Measurements from ENCODE around the gene LRRC58. TPM values are rescaled to one million over a fixed set of nuclear protein-coding genes. Genes with fewer than 3 reads are reported as not detected.
A peak's percentile ranks its signal among the peaks of the same experiment; 100 is the strongest.

Gene LRRC58
- total and polyA plus RNA-seq, 2 of the 13 experiments (the other 11 are each of a cell fraction or from before 2014, with no cell fraction given): 9.7 to 17.3 TPM

GRCh38 chr3:120274739-120275167 lies 74.4 kb downstream of the LRRC58 start (continued):
- TF ChIP-seq, protein P1, sequence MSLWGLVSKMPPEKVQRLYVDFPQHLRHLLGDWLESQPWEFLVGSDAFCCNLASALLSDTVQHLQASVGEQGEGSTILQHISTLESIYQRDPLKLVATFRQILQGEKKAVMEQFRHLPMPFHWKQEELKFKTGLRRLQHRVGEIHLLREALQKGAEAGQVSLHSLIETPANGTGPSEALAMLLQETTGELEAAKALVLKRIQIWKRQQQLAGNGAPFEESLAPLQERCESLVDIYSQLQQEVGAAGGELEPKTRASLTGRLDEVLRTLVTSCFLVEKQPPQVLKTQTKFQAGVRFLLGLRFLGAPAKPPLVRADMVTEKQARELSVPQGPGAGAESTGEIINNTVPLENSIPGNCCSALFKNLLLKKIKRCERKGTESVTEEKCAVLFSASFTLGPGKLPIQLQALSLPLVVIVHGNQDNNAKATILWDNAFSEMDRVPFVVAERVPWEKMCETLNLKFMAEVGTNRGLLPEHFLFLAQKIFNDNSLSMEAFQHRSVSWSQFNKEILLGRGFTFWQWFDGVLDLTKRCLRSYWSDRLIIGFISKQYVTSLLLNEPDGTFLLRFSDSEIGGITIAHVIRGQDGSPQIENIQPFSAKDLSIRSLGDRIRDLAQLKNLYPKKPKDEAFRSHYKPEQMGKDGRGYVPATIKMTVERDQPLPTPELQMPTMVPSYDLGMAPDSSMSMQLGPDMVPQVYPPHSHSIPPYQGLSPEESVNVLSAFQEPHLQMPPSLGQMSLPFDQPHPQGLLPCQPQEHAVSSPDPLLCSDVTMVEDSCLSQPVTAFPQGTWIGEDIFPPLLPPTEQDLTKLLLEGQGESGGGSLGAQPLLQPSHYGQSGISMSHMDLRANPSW (CRISPR knock-in tag; IDR thresholded peaks at IDR 0.05; ENCODE audit: borderline replicate concordance): peak; percentile 48; the same call in 1 of the 2 replicates
- no peak for TF ChIP-seq HMGA1 (CRISPR knock-in tag; conservative IDR thresholded peaks at IDR 0.05)
- TF ChIP-seq GLI4 (CRISPR knock-in tag; IDR thresholded peaks at IDR 0.05; ENCODE audit: borderline replicate concordance): no peak
- TF ChIP-seq ZNF17 (CRISPR knock-in tag; IDR thresholded peaks at IDR 0.05): no peak
- no peak for TF ChIP-seq ZNF33B (CRISPR knock-in tag; IDR thresholded peaks at IDR 0.05)
- peak; percentile 55; the same call in 1 of the 2 replicates for TF ChIP-seq ZNF747 (CRISPR knock-in tag; IDR thresholded peaks at IDR 0.05; ENCODE audit: borderline replicate concordance)
- TF ChIP-seq ZNF350 (CRISPR knock-in tag; IDR thresholded peaks at IDR 0.05; ENCODE audit: borderline replicate concordance, low read depth): peak; percentile 80; the same call in 1 of the 2 replicates
- TF ChIP-seq ZNF263 (CRISPR knock-in tag; IDR thresholded peaks at IDR 0.05): no peak
- no peak for TF ChIP-seq CC2D1A (CRISPR knock-in tag; IDR thresholded peaks at IDR 0.05)
- TF ChIP-seq SRY (CRISPR knock-in tag; IDR thresholded peaks at IDR 0.05): no peak
- no peak for TF ChIP-seq ZSCAN12 (CRISPR knock-in tag; IDR thresholded peaks at IDR 0.05)
- TF ChIP-seq, protein P2, sequence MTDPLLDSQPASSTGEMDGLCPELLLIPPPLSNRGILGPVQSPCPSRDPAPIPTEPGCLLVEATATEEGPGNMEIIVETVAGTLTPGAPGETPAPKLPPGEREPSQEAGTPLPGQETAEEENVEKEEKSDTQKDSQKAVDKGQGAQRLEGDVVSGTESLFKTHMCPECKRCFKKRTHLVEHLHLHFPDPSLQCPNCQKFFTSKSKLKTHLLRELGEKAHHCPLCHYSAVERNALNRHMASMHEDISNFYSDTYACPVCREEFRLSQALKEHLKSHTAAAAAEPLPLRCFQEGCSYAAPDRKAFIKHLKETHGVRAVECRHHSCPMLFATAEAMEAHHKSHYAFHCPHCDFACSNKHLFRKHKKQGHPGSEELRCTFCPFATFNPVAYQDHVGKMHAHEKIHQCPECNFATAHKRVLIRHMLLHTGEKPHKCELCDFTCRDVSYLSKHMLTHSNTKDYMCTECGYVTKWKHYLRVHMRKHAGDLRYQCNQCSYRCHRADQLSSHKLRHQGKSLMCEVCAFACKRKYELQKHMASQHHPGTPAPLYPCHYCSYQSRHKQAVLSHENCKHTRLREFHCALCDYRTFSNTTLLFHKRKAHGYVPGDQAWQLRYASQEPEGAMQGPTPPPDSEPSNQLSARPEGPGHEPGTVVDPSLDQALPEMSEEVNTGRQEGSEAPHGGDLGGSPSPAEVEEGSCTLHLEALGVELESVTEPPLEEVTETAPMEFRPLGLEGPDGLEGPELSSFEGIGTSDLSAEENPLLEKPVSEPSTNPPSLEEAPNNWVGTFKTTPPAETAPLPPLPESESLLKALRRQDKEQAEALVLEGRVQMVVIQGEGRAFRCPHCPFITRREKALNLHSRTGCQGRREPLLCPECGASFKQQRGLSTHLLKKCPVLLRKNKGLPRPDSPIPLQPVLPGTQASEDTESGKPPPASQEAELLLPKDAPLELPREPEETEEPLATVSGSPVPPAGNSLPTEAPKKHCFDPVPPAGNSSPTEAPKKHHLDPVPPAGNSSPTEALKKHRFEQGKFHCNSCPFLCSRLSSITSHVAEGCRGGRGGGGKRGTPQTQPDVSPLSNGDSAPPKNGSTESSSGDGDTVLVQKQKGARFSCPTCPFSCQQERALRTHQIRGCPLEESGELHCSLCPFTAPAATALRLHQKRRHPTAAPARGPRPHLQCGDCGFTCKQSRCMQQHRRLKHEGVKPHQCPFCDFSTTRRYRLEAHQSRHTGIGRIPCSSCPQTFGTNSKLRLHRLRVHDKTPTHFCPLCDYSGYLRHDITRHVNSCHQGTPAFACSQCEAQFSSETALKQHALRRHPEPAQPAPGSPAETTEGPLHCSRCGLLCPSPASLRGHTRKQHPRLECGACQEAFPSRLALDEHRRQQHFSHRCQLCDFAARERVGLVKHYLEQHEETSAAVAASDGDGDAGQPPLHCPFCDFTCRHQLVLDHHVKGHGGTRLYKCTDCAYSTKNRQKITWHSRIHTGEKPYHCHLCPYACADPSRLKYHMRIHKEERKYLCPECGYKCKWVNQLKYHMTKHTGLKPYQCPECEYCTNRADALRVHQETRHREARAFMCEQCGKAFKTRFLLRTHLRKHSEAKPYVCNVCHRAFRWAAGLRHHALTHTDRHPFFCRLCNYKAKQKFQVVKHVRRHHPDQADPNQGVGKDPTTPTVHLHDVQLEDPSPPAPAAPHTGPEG (CRISPR knock-in tag; IDR thresholded peaks at IDR 0.05): no peak
- TF ChIP-seq KMT2B (CRISPR knock-in tag; IDR thresholded peaks at IDR 0.05): no peak
- TF ChIP-seq ZNF501 (CRISPR knock-in tag; IDR thresholded peaks at IDR 0.05): 0 out of 2 replicates have a peak, but pooled peaks have one; percentile 55
- TF ChIP-seq SP2 (CRISPR knock-in tag; IDR thresholded peaks at IDR 0.05): no peak
- TF ChIP-seq USF2 (IDR thresholded peaks at IDR 0.05; ENCODE audit: low read depth, low read length): no peak
- TF ChIP-seq USF2 (CRISPR knock-in tag; IDR thresholded peaks at IDR 0.05; ENCODE audit: borderline replicate concordance): peak; percentile 62; the same call in 1 of the 2 replicates
- TF ChIP-seq GTF3A (CRISPR knock-in tag; conservative IDR thresholded peaks at IDR 0.05): no peak
- TF ChIP-seq SATB2 (CRISPR knock-in tag; IDR thresholded peaks at IDR 0.05): 0 out of 2 replicates have a peak, but pooled peaks have one; percentile 45
- TF ChIP-seq PHF8 (CRISPR knock-in tag; IDR thresholded peaks at IDR 0.05): no peak
- peak; percentile 72; the same call in 1 of the 2 replicates for TF ChIP-seq THAP11 (CRISPR knock-in tag; IDR thresholded peaks at IDR 0.05)
- TF ChIP-seq SSRP1 (CRISPR knock-in tag; IDR thresholded peaks at IDR 0.05): no peak

Measured in HepG2 (cell line).